Gastrocnemius medialis (tissue), 4 donors: ENCODE measurements around the gene ADARB2.

Source experiments
- CTCF ChIP-seq, 5 experiments: fragments of 450-650 bp in 3 of 5; fragments of 200-600 bp in 2 of 5; sonication (generic) in 2 of 5; IDR thresholded peaks in 4 of 5; conservative IDR thresholded peaks in 1 of 5; 1 replicate in 4 of 5; 2 replicates in 1 of 5; pipeline ENCODE4 v1.5.1; 2016 to 2019; ENCODE audit warnings: antibody characterized with exemption in 5 of 5, mild to moderate bottlenecking in 3 of 5, moderate library complexity in 3 of 5
- POLR2A ChIP-seq, 2 donors: fragments of 450-650 bp; IDR thresholded peaks; one replicate each; pipeline ENCODE4 v1.6.1; 2017; ENCODE audit warnings: antibody characterized with exemption in 2 of 2, mild to moderate bottlenecking in 2 of 2, moderate library complexity in 2 of 2

- TF ChIP-seq CTCF (IDR thresholded peaks at IDR 0.05 in 4 of 5, conservative IDR thresholded peaks at IDR 0.05 in 1 of 5) (no peak), POLR2A (IDR thresholded peaks at IDR 0.05) (no peak)
Measured at GRCh38 chr10:1736972-1737221, 428 bp downstream of the ADARB2 start.
